K562 (cell line): ENCODE measurements around the gene SRSF1. TPM values are rescaled to one million over a fixed set of nuclear protein-coding genes. Genes with fewer than 3 reads are reported as not detected.
A peak's percentile ranks its signal among the peaks of the same experiment; 100 is the strongest.

Source experiments
- BCLAF1 ChIP-seq, 2 experiments: fragments of 450-650 bp in 1 of 2; IDR thresholded peaks; 2 replicates each; pipeline ENCODE4 v1.6.1; 2011 to 2017; ENCODE audit warnings: low read depth in 2 of 2, antibody characterized with exemption in 1 of 2, borderline replicate concordance in 1 of 2, low read length in 1 of 2, mild to moderate bottlenecking in 1 of 2, mixed read lengths in 1 of 2; ENCODE audit not compliant: control insufficient read depth in 1 of 2
- CREB3 ChIP-seq: fragments of 450-650 bp; conservative IDR thresholded peaks from 2 replicates; pipeline ENCODE4 v1.6.1; 2016; ENCODE audit warnings: missing genetic modification characterization, low read depth, mild to moderate bottlenecking, missing compliant biosample characterization, moderate library complexity
- CREBBP ChIP-seq: IDR thresholded peaks from one replicate; pipeline ENCODE4 v1.6.1; 2012; ENCODE audit warnings: low read depth, mild to moderate bottlenecking, control low read depth, inconsistent platforms, low read length
- CTCF ChIP-seq, 3 experiments: IDR thresholded peaks in 2 of 3; conservative IDR thresholded peaks in 1 of 3; 2 replicates each; pipeline ENCODE4 v1.5.1; 2011 to 2012; ENCODE audit warnings: low read length in 3 of 3, mild to moderate bottlenecking in 3 of 3, control low read depth in 2 of 3, improper control_type of control experiment in 1 of 3, inconsistent platforms in 1 of 3, low read depth in 1 of 3, mixed read lengths in 1 of 3, moderate library complexity in 1 of 3; ENCODE audit not compliant: insufficient read depth in 2 of 3
- HMBOX1 ChIP-seq: sonication (generic); IDR thresholded peaks from 2 replicates; pipeline ENCODE4 v1.6.1; 2016
- POLR2B ChIP-seq: fragments of 450-650 bp; IDR thresholded peaks from 2 replicates; pipeline ENCODE4 v1.6.1; 2018; ENCODE audit warnings: low read depth; ENCODE audit not compliant: partially characterized antibody
- POLR2G ChIP-seq: fragments of 200-400 bp; formaldehyde crosslinking; IDR thresholded peaks from 2 replicates; pipeline ENCODE4 v1.6.1; 2017; ENCODE audit warnings: low read depth, mild to moderate bottlenecking, antibody characterized with exemption, low read length, moderate library complexity
- RAD21 ChIP-seq, 2 experiments: fragments of 250-450 bp in 1 of 2; fragments of 450-650 bp in 1 of 2; sonication (Bioruptor Pico) in 1 of 2; formaldehyde crosslinking in 1 of 2; IDR thresholded peaks in 1 of 2; conservative IDR thresholded peaks in 1 of 2; 2 replicates each; pipeline versions ENCODE4 v1.4.0 to v1.8.0; 2020 to 2022; ENCODE audit warnings: mild to moderate bottlenecking in 2 of 2, moderate library complexity in 1 of 2
- ZC3H11A ChIP-seq: IDR thresholded peaks from 2 replicates; pipeline ENCODE4 v1.6.1; 2012; ENCODE audit warnings: low read depth, low read length, improper control_type of control experiment
- ZFP36 ChIP-seq: fragments of 150-350 bp; IDR thresholded peaks from 2 replicates; pipeline ENCODE4 v1.6.1; 2018; ENCODE audit warnings: low read length, low read depth; ENCODE audit not compliant: partially characterized antibody
- ZNF780A ChIP-seq: fragments of 250-450 bp; sonication (Bioruptor Pico); IDR thresholded peaks from 2 replicates; pipeline ENCODE4 v1.5.0; 2021; ENCODE audit warnings: mild to moderate bottlenecking
- polyA plus RNA-seq, 8 experiments: library from polyadenylated mRNA; depleted of rRNA in 4 of 8; stranded (reverse) in 5 of 8; unstranded in 3 of 8; fragments of >200 nt; fragmentation: Nextera tagmentation in 2 of 8; fragmentation: Illumina TruSeq in 1 of 8; extraction: Ambion mirVana in 2 of 8; extraction: Trizol in 1 of 8; gene quantifications; 2 replicates each; pipeline versions ENCODE4 v1.2.1 to v1.2.3, GENCODE V29; 2011 to 2014; ENCODE audit warnings: inconsistent platforms in 1 of 8, missing spikeins in 1 of 8
- total RNA-seq, 7 experiments: library from RNA; depleted of rRNA in 6 of 7; stranded (reverse); fragments of >200 nt in 6 of 7; fragmentation: Illumina TruSeq in 2 of 7; extraction: Trizol in 2 of 7; gene quantifications; 2 replicates each; pipeline versions ENCODE4 v1.2.1 to v1.2.3, GENCODE V29; 2011 to 2021; ENCODE audit warnings: low replicate concordance in 1 of 7

The SRSF1 gene
- total and polyA plus RNA-seq, 9 of the 15 experiments (the other 6 are each of a cell fraction or from before 2014, with no cell fraction given), result 77.8 to 559 (median 442) TPM

GRCh38 chr17:57999496-58000017 lies 7.5 kb downstream of the SRSF1 start (continued):
- TF ChIP-seq BCLAF1 (IDR thresholded peaks at IDR 0.05; ENCODE audit: borderline replicate concordance in 1 of 2, control insufficient read depth in 1 of 2, low read depth in 2 of 2, low read length in 1 of 2) (0 out of 4 replicates have a peak, but pooled peaks have one; percentile 12 to 31), POLR2B (peak; percentile 76), CTCF (IDR thresholded peaks at IDR 0.05 in 2 of 3, conservative IDR thresholded peaks at IDR 0.05 in 1 of 3; ENCODE audit: insufficient read depth in 2 of 3, low read depth in 1 of 3, low read length in 3 of 3) (peak; percentile 43 to 79 (median 69); a peak in 5 of 6 replicates), ZNF780A (CRISPR knock-in tag) (peak; percentile 17; the same call in 1 of the 2 replicates), ZC3H11A (no peak), RAD21 (CRISPR knock-in tag; conservative IDR thresholded peaks at IDR 0.05 in 1 of 2, IDR thresholded peaks at IDR 0.05 in 1 of 2) (peak; percentile 68 to 69), POLR2G (no peak), CREB3 (tag) (no peak), CREBBP (no peak), ZFP36 (no peak), HMBOX1 (0 out of 2 replicates have a peak, but pooled peaks have one; percentile 25)
